GM18520 (cell line): Measurements from ENCODE around the gene S100A9.
"Not testable (repeated sequence)": the region's sequence is repeated elsewhere in the genome, so short reads cannot be mapped to it uniquely, and the experiment has no call there.

Source experiments
- ATAC-seq: cut with Tn5 transposase; IDR thresholded peaks from one replicate; pipeline ENCODE4 v1.9.1; 2021; ENCODE audit not compliant: unreplicated experiment

Gene S100A9

GRCh38 chr1:153404086-153404635, 46.5 kb downstream of the S100A9 start:
- ATAC-seq = no peak

DNA sequence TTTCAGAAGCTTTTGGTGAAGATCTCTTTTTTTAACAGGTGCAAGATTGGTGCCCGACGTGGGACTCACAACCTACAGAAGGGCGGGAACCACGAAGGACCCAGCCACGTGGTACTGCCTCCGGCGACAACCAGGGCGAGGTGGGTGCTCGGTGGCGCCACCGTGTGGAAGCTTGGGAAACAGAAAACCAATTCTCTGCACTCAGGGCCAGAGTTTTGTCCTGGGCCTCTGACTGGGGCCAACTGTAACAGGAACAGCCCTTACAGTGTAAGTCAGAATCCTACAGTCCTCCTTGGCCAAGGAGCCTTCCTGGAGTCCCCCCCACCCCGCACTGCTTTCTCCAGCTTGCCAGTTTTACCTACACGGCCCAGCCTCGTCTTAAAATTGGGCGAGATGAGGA, 47.1 kb downstream of the S100A9 start:
- ATAC-seq = no peak

DNA sequence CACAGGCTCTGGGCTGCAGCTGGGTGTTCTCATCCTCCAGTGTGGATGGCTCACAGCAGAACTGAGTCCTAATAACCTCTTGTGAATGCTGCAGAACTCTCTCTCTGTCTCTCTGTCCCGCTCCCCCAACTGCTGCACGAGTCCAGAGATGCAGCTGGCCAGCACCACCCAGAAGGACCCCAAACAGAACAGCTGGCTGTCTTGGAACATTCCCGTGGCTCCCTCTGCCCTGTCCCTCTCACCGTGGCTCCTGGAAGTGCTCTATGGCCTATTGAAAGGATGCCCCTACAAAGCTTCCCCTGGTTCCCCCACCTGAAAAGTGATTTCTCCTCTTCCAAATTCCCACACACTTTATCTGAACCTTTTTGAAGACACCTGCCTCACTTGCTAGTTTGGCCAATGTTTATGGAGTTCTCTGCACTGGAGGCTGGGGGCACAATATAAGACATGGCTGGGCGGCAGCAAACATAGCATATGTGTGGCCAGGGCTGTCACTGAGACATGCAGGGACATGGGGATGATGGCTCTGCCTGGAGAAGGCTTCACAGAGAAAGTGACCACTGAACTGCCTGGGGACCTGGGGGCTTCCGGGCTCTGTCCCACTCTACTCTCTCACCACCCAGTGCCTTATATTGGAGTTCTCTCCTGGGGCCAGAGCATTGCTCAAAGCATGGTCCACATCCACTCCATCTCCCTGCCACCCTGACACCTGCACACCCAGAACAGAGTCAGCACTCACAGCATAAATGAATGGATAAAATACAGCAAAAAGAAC, 48.4 kb downstream of the S100A9 start:
- not testable (repeated sequence) for ATAC-seq

- not testable (repeated sequence) for ATAC-seq
Observed at GRCh38 chr1:153407274-153407673, 49.6 kb downstream of the S100A9 start.
